DMS 273 (cell line): ENCODE measurements around the gene SERPINA12.
A peak's percentile ranks its signal among the peaks of the same experiment; 100 is the strongest.
"Not testable (repeated sequence)": the region's sequence is repeated elsewhere in the genome, so short reads cannot be mapped to it uniquely, and the experiment has no call there.

Experiments
- DNase-seq: peaks from one replicate; lab custom pipeline; 2025; ENCODE audit not compliant: unreplicated experiment; lab: John Stamatoyannopoulos, UW

The SERPINA12 gene

GRCh38 chr14:94538070-94538740, 28.9 kb upstream of the SERPINA12 start:
- no peak for DNase-seq

- peak; percentile 55 for DNase-seq
Observed at GRCh38 chr14:94536836-94537235, 27.6 kb upstream of the SERPINA12 start.

GRCh38 chr14:94535506-94535905, 26.2 kb upstream of the SERPINA12 start:
- DNase-seq: no peak

GRCh38 chr14:94532447-94532846, 23.2 kb upstream of the SERPINA12 start:
- no peak for DNase-seq

DNA sequence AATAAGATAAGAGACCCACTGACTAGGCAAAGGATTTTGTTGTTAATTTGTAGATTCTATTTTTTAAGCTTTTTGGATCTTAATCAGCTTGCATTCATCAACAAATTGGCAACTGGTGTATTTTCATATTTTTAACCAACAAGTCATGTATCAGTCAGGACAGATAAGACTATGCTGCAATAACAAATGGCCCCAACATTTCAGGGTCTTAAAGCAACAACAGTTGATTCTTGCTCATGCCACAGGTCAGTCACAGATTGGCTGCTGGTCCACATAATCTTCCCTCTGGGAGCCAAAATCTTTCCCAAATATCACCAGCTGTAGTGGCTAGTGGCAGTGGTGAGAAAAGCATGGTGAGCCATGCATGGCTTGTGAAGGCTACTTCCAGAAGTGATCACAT, 21.9 kb upstream of the SERPINA12 start:
- DNase-seq: no peak

DNA sequence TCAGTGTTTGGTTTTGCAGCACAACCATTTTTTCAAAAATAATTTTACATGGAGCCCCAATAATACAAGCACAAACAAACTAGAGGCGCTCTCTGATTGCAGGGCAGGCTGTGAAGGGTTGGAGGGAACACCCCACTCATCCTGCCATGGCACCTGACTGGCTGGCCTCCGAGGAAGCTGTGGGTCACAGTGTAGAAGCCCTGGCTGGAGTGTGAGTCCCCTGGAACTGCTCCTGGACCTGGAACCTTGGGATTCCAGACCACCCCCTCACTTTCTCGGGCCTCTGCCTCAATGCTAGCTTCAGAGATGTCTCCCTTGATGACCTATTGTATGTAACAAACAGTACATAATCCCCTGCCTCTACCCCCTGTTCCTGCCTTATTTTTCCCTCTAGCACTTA, 14.8 kb upstream of the SERPINA12 start:
- no peak for DNase-seq

DNA sequence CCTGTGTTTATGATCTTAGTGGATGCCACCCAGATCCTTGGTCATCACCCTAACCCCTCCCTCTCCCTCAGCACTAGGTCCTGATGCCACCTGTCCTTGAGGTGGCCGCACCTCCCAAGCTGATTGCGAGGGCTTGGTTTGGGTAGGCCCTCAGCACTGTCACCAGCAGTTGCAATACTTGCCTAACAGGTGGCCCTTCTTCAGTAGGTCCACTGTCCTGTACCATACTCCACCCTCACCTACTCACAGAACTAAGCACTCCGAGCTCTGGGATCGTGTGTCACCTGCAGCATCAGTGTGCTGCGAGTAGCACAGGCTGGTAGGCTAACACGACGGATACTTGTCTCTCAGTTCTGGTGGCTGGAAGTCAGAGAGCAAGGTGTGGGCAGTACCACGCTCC, 14.0 kb upstream of the SERPINA12 start:
- DNase-seq: no peak

GRCh38 chr14:94522115-94522724, 13.0 kb upstream of the SERPINA12 start:
- DNase-seq: no peak

DNA sequence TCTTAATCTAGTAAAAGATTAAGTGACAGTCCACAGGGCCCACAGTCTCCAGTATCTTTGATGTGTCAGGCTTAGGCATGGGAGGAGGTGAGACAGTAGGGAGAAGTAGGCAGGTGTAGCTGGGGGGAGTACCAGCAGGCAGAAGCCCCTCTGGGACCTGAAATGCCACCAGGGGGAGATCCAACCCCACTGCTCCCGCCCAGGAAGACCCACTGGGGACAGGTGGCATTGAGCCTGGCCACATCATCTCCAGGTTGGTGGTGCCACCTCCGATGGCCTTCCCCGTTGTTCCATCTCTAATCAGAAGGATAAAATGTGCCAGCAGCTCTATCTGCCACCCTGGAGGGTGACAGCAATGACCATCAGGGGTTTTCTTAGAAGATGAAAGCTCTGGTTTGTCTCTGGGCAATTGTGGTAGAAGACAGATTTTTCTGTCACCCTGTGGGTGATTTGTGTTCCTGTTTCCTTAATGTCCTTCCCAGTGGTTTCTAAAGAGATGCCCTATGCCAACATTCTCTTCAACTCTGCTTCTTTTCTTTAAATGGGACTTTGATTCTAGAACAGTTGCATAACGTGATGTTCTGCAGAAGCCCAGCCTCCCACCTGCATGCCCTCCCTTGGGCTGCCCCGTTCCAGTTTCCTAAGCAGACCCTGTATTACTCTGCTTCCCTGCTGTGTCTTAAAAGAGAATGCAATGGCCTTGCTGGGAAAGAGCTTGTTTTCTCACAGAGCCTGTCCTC, 12.3 kb upstream of the SERPINA12 start:
- DNase-seq: no peak

- DNase-seq: no peak
Observed at GRCh38 chr14:94517641-94518257, 8.5 kb upstream of the SERPINA12 start.

DNA sequence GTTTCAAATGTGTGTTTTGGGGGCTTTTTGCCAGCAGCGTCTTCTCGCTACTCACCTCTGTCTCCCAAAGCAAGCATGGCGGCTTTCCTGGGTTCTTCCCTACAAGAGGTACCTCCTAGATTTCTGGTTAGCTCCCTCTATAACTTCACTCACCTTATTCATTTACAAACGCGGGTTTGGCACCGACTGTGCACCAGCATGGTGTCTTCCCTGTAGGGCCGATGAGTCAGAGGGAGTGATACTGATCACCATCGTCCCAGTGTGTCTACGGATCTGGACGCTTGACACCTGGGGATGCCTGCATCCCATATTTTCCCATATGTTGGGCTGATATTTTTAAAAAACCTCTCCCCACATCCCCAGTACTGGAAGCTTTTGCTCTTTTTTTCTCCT, 8.0 kb upstream of the SERPINA12 start:
- no peak for DNase-seq

GRCh38 chr14:94515856-94516255, 6.6 kb upstream of the SERPINA12 start:
- DNase-seq: no peak

DNA sequence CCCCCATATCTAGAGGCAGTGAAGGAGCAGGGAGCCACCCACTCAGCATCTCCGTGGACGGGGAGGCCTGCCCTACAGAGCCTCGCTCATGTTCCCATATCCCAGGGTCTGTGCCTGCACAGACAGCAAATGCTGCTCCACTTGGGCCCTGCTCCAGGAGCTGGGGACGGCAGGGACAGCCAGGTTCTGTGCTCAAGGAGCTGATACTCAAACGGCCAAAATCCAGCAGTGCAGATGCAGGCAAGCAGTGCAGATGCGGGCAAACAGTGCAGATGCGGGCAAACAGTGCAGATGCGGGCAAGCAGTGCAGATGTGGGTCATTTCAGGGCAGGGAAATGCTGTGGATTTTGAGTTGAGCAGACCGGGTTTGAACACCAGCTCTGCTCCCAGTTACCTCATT, 6.2 kb upstream of the SERPINA12 start:
- DNase-seq: no peak

DNA sequence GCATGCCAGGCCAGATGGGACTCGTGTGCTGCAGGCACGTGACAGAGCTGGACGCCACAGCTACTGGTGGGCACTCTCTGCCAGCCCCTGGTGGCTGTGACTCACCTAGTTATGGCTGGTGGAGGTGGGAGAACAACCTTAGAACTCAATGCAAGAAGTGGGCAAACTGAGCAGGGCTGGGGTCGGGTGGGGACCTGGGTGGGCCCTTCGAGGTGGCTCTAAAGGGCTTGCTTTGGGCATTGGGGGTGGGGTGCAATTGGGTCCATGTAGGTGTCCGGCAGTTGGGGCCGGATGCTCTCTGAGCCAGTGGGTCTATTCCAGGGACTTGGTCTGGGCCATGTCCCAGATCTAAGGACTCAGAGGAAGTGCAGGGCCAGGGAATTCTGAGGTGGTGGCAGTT, 5.1 kb upstream of the SERPINA12 start:
- no peak for DNase-seq

DNA sequence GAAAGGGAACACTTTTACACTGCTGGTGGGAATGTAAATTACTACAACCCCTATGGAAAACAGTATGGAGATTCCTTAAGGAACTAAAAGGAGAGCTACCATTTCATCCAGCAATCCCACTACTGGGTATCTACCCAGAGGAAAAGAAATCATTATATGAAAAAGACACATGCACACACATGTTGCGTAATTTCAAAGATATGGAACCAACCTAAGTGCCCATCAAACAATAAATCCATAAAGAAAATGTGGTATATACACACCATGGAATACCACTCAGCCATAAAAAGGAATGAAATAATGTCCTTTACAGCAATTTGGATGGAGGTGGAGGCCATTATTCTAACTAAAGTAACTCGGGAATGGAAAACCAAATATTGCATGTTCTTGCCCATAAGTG, 1.2 kb upstream of the SERPINA12 start:
- DNase-seq: not testable (repeated sequence)

DNA sequence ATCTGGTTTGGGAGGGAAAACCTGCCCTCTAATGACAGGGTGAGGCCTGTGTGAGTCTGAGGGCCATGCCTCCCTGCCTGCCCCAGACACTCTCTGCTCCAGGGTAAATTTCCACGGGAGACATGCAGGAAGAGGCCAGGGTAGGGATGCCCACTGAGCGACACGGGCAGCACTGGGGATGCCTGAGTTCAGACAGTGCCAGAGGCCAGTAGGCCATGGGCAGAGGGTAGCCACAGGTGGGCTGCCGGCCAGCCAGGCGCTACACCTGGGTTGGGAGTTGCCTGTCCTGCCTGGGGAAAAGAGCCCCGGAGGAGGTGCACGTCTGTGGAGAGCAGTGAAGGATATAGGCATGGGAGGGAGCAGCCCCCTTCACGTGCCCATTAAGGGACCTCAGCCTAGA, 3.6 kb downstream of the SERPINA12 start:
- no peak for DNase-seq

GRCh38 chr14:94505206-94505605, 4.1 kb downstream of the SERPINA12 start:
- no peak for DNase-seq

DNA sequence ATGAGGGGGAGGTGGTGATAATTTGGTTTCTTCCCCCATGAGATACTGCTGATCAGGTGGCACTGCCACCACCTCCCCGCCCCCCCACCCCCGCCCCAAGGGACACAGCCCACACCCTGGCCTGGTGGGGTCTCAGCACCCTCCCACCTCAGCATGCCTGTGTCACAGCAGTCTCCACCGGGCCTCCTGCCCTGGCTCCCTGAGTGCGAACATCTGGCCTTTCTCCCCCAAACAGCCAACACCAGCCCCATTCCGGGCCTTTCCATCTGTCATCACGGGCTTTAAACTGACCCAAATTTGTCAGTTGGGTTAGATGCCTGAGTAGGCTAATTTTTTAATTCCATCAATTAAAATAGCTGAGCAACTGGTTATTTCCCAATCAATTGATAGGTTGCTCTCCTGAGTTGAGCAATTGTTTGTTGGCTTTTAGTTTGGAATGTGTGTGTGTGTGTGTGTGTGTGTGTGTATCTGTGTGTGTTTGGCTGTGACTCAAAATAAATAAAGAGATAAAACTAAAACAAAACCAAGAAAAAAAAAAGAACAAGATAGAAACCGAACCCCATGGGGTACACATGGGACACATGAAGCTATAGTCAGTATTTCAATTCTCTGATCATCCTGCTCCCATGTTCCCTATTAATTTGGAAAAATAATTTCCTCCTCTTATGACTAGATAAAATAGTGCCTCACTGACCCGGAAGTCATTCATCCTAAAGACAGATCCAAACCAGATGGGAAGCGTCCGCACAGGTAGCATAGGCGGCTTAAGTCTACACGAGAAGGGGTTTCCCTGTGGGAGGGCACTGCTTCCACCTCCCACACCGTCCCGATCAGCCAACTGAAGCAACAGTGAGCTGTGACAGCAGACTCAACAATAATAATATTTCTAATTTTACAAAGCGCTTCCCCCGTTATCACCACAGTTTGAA, 7.4 kb downstream of the SERPINA12 start:
- DNase-seq: peak; percentile 61

- DNase-seq: no peak
Observed at GRCh38 chr14:94500264-94500663, 9.0 kb downstream of the SERPINA12 start.

DNA sequence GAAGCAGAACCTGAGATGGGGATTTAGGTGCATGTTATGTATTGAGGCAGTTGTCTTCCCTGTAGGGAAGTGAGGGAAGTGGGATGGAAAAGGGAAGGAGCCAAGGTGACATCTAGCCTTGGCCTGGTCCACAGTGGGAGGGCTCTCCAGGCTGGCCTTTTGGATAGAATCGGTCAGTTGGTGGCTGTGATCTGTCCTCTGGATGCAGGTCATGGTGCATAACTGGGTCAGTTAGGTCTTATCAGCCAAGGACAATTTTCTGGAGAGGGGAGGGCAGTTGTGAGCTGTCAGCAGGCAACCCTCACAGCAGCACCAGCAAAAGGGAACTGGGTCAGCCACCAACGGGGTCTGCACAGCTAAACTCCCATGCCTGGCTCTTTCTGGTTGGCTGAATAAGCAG, 9.6 kb downstream of the SERPINA12 start:
- no peak for DNase-seq

- no peak for DNase-seq
Observed at GRCh38 chr14:94498215-94498614, 11.1 kb downstream of the SERPINA12 start.
